HG02588 (cell line): ENCODE results near the gene HDDC2.

Experiments used
- ATAC-seq: cut with Tn5 transposase; IDR thresholded peaks from one replicate; pipeline ENCODE4 v1.9.1; 2021; ENCODE audit warnings: mild to moderate bottlenecking, moderate library complexity; ENCODE audit not compliant: unreplicated experiment

HDDC2 gene, protein sequence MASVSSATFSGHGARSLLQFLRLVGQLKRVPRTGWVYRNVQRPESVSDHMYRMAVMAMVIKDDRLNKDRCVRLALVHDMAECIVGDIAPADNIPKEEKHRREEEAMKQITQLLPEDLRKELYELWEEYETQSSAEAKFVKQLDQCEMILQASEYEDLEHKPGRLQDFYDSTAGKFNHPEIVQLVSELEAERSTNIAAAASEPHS

DNA sequence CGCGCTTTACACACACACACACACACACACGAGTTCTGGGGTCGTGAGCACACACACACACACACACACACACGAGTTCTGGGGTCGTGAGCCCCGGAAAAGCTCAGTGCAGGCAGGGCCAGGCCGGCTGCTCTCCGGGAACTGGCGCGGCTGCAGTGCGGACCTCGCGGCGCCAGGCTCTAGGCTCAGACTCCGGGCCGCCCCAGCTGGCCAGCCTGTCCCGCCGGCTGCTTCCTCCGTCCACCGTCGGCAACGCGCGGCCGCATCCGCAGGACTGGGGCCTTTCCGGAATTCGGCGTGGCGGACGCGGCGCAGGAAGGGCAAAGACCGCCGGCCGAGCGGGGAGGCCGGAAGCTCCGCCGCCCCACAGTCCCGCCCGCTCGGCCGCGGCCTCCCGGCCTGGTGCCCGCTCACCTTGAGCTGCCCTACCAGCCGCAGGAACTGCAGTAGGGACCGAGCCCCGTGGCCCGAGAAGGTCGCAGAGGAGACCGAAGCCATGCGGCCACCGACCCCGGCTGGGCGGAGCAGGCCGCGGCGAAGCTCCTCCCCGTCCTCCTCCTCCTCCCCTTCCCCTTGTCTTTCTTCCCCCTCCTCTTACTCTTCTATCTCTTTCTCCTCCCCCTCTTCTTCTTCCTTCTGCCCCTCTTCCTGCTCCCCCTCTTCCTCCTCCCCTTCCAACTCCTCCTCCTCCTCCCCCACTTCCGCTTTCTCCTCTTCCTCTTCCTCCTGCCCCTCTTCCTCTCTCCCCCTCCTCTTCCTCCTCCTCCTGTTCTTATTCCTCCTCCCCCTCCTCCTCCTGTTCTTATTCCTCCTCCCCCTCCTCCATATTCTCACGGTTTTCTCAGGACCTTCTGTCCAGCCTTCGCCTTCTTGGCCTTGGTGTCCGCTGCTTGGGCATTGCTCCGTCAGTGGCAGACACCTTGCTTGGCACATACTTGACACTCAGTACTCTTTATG lies at the start of gene HDDC2:
Gene HDDC2 (minus strand): TSS at position 533 of the 957 bp plus-strand sequence. CDS start 35 bp downstream, at position 498.
- peak; percentile 85 for ATAC-seq

DNA sequence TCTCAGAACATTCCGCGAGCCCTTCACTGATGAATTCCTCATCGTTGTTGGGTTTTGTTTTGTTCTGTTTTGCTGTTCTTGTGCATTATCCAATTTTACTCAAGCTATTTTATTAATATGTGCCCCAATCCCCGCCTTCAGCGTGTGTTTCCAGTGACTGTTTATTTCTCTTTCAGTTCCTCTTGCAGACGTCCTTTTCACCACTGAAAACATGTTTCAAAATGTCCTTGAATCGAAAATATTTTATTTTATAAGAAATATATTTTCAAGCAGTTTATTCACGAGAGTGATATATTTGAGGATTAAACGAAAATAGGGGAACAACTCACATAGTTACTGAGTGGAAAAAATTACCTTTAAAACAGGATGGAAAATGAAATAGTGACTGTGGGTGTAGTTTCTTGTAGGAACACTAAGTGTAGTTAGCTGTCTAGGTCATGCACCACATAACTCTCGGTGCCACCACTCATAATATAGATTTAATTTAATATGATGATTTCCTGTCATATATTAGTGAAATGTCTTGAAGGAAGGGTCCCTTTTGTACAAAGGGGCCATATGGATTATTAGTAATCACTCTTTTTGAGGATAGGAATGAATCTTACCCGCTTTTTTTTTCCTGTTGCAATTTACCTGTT lies 45.3 kb upstream of the HDDC2 start:
- ATAC-seq: peak; percentile 82

- peak; percentile 56 for ATAC-seq
Measured at GRCh38 chr6:125346201-125346925, 44.6 kb upstream of the HDDC2 start.

- ATAC-seq: no peak
Measured at GRCh38 chr6:125341460-125341859, 39.7 kb upstream of the HDDC2 start.

- ATAC-seq: no peak
Measured at GRCh38 chr6:125340991-125341390, 39.2 kb upstream of the HDDC2 start.

DNA sequence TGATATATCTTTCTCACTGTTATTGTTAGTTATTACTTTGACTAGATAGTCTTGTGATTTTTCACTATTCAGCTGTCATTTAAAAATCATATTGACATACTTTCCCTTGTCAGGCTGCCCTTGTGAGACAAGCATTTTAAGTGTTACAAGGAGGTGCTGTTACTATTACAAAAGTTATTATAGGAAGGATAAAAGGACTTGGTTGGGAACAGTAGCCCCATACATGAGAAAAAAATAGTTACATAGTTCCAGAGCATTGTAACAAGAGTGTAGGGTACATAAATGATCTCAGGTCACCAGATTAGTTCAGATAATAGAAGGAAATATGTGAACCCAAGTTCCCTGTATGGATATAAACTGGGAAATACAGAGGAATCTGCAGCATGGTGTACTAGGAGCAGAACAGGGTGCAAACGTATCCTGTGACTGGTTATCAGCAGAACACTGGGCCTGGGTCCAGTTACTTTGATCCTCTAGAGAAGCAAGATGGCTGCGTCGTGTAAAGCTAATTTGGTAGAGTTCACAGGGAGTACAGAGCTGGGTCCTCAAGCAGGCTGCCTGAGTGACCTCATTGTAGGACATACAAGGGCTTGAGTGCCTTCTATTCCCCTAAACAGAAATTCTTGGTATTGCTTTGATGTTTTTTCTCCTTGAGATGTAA lies 38.5 kb upstream of the HDDC2 start:
- no peak for ATAC-seq

GRCh38 chr6:125339653-125340052 lies 37.9 kb upstream of the HDDC2 start:
- ATAC-seq: no peak

- no peak for ATAC-seq
Measured at GRCh38 chr6:125338381-125338780, 36.6 kb upstream of the HDDC2 start.

GRCh38 chr6:125337706-125338105 lies 35.9 kb upstream of the HDDC2 start:
- no peak for ATAC-seq

- no peak for ATAC-seq
Measured at GRCh38 chr6:125332664-125333063, 30.9 kb upstream of the HDDC2 start.

GRCh38 chr6:125325586-125325985 lies 23.8 kb upstream of the HDDC2 start:
- no peak for ATAC-seq

DNA sequence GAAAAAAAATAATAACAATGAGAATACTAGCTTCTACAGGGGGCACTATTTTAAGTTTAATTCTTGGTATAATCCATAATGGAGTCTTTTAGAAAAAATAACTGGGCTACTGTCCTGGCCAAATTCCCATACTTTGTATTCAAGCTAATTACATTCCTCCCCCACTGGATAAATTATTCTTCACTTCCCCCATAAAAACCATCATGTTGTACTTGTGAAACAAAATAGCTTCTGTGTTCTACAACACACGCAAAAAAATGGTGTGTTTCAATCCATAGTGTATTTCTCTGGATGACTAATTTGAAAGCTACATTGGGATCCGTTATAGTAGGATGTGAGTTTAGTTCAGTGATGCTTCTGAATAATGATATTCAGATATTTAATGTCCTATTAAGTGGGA lies 21.6 kb upstream of the HDDC2 start:
- no peak for ATAC-seq

GRCh38 chr6:125316621-125317020 lies 14.9 kb upstream of the HDDC2 start:
- ATAC-seq: no peak

DNA sequence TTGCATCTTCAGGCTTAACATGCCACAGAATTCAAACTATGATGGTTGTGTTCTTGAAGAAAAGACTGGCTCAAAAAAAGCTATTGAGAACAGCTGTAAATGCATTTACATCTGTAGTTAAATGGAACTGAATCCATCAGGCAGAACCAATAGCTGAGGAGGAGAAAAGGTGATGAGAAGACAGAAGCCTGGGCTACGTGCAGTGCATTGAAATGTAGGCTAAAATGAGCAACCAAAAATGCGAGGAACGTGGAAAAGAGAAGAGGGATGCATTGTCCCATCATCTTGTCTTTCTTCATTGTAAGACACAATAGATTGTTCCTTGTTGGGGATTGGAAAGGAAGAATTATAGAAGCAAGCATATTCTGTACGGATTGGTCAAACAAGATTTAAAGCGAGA lies 13.8 kb upstream of the HDDC2 start:
- no peak for ATAC-seq

- peak; percentile 87 for ATAC-seq
Measured at GRCh38 chr6:125314009-125314581, 12.3 kb upstream of the HDDC2 start.

DNA sequence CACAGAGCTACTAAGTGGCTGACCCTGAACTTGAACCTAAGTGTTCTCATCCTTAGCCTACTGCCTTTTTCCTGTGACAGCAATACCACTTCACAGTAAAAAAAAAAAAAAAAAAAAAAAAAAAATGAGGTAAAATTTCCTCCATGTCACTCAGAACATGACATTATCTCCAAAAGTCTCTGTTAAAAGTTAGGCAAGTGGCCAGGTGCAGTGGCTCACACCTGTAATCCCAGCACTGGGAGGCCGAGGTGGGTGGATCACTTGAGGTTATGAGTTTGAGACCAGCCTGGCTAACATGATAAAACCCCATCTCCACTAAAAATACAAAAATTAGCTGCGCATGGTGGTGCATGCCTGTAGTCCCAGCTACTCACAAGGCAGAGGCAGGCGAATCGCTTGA lies 11.2 kb upstream of the HDDC2 start:
- ATAC-seq: no peak

GRCh38 chr6:125312478-125312877 lies 10.7 kb upstream of the HDDC2 start:
- ATAC-seq: no peak

- peak; percentile 75 for ATAC-seq
Measured at GRCh38 chr6:125310994-125311649, 9.4 kb upstream of the HDDC2 start.

DNA sequence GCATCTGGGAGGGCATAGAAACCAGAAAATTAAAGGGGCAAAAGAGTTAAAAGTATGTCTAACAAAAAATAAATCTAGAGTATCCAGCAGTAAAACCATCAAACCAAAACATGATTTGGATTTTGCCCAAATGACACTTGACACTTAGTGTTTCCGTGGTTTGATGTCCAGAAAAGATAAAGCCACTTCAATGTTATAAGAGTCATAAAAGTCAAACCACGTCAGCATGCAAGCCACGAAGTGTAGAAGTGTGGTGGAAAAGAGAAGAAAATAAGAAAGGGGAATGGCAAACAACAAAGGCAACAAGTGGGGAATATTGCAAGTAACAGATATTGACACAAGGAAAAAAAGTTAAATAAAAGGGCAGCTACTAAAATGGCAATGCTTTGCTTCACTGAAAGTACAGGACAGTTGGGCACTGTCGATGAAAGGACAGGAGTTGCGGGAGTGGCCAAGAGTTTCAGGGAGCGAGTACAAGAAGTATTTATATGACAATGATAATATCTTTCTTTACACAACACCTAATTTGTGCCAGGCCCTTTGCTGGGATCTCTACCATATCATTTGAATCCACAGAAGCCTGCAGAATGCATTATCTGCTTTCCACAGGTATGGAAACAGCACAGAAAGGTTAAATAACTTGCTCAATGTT lies 6.3 kb upstream of the HDDC2 start:
- no peak for ATAC-seq
